ENCODE measurements around the gene XYLT2. TPM values are rescaled to one million over a fixed set of nuclear protein-coding genes. Genes with fewer than 3 reads are reported as not detected.

The XYLT2 gene
- polyA plus RNA-seq, 3 donors = 4.4 to 10.2 (median 4.4) TPM

GRCh38 chr17:50323060-50323459 is 22.9 kb upstream of the XYLT2 start:
- Histone ChIP-seq H3K4me3 (replicated peaks in 1 of 3; ENCODE audit: low read depth in 2 of 3, low read length in 3 of 3) (no peak overlapping the region), H3K36me3 (replicated peaks in 1 of 2; ENCODE audit: control insufficient read depth in 1 of 2, insufficient read depth in 2 of 2, low read length in 2 of 2) (no peaks in the 10 kb centered on the region), H3K79me2 (ENCODE audit: insufficient read depth, low read length) (no peaks in the 10 kb centered on the region), H3K27me3 (ENCODE audit: control insufficient read depth in 2 of 2, insufficient read depth in 2 of 2, low read length in 2 of 2) (no peaks in the 10 kb centered on the region), H3K4me2 (replicated peaks; ENCODE audit: extremely low read depth, low read length, poor library complexity, severe bottlenecking) (no peak overlapping the region), H3K9me3 (replicated peaks in 1 of 2; ENCODE audit: control insufficient read depth in 1 of 2, insufficient read depth in 1 of 2, low read length in 2 of 2) (no peaks in the 10 kb centered on the region), H4K20me1 (ENCODE audit: insufficient read depth, low read length) (no peaks in the 10 kb centered on the region), H2AFZ (ENCODE audit: insufficient read depth, low read depth, low read length, poor library complexity, severe bottlenecking) (no peak overlapping the region), H3K9ac (ENCODE audit: insufficient read depth, low read length, poor library complexity, severe bottlenecking) (no peak overlapping the region), H3K4me1 (ENCODE audit: control insufficient read depth in 1 of 2, insufficient read depth in 2 of 2, low read length in 2 of 2) (no peaks in the 10 kb centered on the region), H3K27ac (ENCODE audit: low read depth in 1 of 2, low read length in 2 of 2) (no peak overlapping the region)
- Mint-ChIP-seq H3K9me3 (no peaks in the 10 kb centered on the region), H3K27me3 (ENCODE audit: low read depth in 3 of 3) (no peaks in the 10 kb centered on the region), H3K4me3 (no peak overlapping the region), H3K36me3 (no peaks in the 10 kb centered on the region), H3K27ac (no peak overlapping the region), H3K4me1 (no peaks in the 10 kb centered on the region)
- no CpG with 5 or more reads among the region's 5 CpGs for WGBS (ENCODE audit: insufficient coverage)
- TF ChIP-seq, protein P1, sequence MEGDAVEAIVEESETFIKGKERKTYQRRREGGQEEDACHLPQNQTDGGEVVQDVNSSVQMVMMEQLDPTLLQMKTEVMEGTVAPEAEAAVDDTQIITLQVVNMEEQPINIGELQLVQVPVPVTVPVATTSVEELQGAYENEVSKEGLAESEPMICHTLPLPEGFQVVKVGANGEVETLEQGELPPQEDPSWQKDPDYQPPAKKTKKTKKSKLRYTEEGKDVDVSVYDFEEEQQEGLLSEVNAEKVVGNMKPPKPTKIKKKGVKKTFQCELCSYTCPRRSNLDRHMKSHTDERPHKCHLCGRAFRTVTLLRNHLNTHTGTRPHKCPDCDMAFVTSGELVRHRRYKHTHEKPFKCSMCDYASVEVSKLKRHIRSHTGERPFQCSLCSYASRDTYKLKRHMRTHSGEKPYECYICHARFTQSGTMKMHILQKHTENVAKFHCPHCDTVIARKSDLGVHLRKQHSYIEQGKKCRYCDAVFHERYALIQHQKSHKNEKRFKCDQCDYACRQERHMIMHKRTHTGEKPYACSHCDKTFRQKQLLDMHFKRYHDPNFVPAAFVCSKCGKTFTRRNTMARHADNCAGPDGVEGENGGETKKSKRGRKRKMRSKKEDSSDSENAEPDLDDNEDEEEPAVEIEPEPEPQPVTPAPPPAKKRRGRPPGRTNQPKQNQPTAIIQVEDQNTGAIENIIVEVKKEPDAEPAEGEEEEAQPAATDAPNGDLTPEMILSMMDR (IDR thresholded peaks at IDR 0.05) = no peak
- no peak for DNase-seq
- intact Hi-C loops (cut with micrococcal nuclease) = no loop called here

DNA sequence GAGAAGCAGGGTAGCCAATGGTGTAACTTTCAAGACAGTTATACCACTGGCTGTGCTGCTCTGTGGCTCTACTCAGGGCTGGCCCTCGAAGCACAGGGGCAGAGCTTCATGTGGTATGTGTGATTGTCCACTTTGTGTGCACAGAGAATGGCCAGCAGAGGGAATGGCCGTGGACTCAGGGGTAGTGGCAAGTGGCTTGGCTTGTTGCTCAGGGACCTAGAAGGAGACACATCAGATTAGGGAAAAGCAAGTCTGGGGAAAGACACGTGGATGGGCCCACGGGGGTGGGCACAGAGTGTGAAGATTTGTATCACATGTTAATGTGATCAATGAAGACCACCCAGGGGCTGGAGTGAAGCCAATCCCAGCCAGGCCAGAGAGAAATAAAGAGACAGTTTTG is 20.0 kb upstream of the XYLT2 start:
- TF ChIP-seq, protein P1 (IDR thresholded peaks at IDR 0.05) = no peak
- Histone ChIP-seq H3K4me1 (ENCODE audit: control insufficient read depth in 1 of 2, insufficient read depth in 2 of 2, low read length in 2 of 2) (no peaks in the 10 kb centered on the region), H3K4me2 (replicated peaks; ENCODE audit: extremely low read depth, low read length, poor library complexity, severe bottlenecking) (no peak overlapping the region), H3K36me3 (replicated peaks in 1 of 2; ENCODE audit: control insufficient read depth in 1 of 2, insufficient read depth in 2 of 2, low read length in 2 of 2) (no peaks in the 10 kb centered on the region), H3K27ac (ENCODE audit: low read depth in 1 of 2, low read length in 2 of 2) (no peak overlapping the region), H2AFZ (ENCODE audit: insufficient read depth, low read depth, low read length, poor library complexity, severe bottlenecking) (no peak overlapping the region), H3K4me3 (replicated peaks in 1 of 3; ENCODE audit: low read depth in 2 of 3, low read length in 3 of 3) (no peak overlapping the region), H3K79me2 (ENCODE audit: insufficient read depth, low read length) (no peaks in the 10 kb centered on the region), H4K20me1 (ENCODE audit: insufficient read depth, low read length) (no peaks in the 10 kb centered on the region), H3K9me3 (replicated peaks in 1 of 2; ENCODE audit: control insufficient read depth in 1 of 2, insufficient read depth in 1 of 2, low read length in 2 of 2) (no peaks in the 10 kb centered on the region), H3K27me3 (ENCODE audit: control insufficient read depth in 2 of 2, insufficient read depth in 2 of 2, low read length in 2 of 2) (no peaks in the 10 kb centered on the region), H3K9ac (ENCODE audit: insufficient read depth, low read length, poor library complexity, severe bottlenecking) (no peak overlapping the region)
- no peak for DNase-seq
- intact Hi-C loops (cut with micrococcal nuclease) = no loop called here
- WGBS (ENCODE audit: insufficient coverage) = 81% methylated on average over 4 of the region's 4 CpGs
- no peak overlapping the region for H3K27ac Mint-ChIP-seq
- peaks cover 6% of the 10 kb centered on the region for H3K4me1 Mint-ChIP-seq
- no peak overlapping the region for H3K4me3 Mint-ChIP-seq
- H3K36me3 Mint-ChIP-seq = no peaks in the 10 kb centered on the region
- peaks cover 0 to 3% (median 2%) of the 10 kb centered on the region in 3 donors for H3K27me3 Mint-ChIP-seq (ENCODE audit: low read depth in 3 of 3)
- no peaks in the 10 kb centered on the region for H3K9me3 Mint-ChIP-seq
